ENCODE results near the gene TSPAN17. TPM values are rescaled to one million over a fixed set of nuclear protein-coding genes. Genes with fewer than 3 reads are reported as not detected.

The TSPAN17 gene
- total RNA-seq, 2 experiments from 2014 or later: 36.6 to 37.9 TPM

DNA sequence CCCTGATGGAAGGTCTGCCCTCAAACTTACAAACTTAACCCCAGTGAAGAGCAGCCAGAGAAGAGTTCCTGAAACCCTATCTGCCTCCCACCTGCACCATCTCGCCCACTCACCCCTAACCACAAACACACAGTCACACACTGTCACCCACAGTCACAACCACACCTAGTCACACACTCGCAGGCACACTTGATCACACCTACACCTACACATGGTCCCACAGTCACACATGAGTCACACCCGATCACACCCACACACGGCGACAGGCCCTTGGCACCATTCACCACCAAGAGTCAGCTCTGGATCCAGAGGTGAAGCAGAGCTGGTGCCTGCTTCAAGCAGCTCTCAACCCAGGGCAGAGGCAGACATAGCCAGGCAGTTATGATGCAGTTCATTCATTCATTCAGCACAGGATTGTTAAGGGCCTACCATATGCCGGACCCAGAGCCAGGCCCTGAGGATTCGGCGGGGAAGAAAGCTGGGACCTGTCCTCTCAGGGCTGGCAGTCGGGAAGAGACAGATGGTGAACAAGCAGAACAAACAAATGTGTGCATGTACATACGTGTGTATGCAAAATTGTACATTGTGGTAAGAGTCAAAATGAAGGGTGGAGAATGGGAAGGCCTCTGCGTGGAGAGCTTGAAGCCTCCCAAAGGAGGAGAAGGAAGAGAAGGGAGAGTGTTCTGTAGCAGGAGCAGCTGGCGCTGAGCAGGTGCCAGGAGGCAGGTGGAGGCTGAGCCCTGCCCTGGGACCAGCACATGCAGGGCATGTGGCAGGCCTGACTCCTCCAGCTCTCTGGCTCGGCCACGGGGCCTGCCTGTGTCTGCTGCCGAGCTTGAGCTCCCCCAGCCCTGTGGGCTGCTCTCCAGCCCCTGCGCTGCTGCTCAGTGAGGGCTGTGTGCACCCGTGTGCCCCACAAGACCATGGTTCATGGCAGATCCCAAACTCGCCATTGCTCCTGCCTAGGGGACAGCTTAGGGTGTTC is 6.4 kb downstream of the TSPAN17 start:
- CTCF ChIA-PET: interaction anchor here (0.5 to 1.9 kb wide), 3 partner anchors 23 to 54 kb away, joined by 3 to 4 read pairs (median 3); partner anchors contain the start of genes EIF4E1B and SNCB
- POLR2A ChIA-PET: no interaction called here

- ChIA-PET POLR2A (no interaction called here), CTCF (no interaction called here)
Measured at GRCh38 chr5:176654856-176655255, 7.6 kb downstream of the TSPAN17 start.

GRCh38 chr5:176656467-176656990 is 9.2 kb downstream of the TSPAN17 start:
- ChIA-PET POLR2A (no interaction called here), CTCF (no interaction called here)

DNA sequence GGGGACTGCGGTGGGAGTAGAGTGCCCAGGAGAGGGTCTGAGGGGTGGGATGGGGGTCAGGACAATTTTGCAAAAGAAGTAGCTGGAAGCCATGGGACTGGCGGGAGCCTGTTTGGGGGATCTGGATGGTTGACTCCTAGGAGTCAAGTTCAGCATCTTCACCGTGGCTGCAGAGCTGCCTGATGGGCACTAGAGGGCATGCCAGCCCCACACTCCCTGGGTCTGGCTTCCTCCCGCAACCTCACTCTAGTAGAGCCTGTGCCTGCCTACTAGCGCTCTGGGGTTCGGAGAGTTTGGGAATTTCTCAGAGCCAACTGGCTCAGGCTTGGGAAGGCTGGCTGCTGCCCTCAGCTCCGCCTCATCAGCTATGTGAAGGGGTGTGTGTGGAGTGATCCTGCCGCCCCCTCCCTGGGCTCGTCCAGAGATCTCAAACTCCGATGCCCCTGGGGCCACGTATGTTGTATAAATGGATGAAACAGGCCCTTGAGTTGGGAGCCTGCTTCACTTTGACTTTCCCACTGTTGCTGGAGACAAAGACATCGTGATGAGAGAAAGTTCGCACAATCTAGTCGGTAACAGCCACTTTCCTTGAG is 10.8 kb downstream of the TSPAN17 start:
- ChIA-PET POLR2A (interaction anchor here (0.9 kb wide), 1 partner anchor 11 kb away, joined by 3 read pairs; the partner anchor contains the start of gene TSPAN17), CTCF (interaction anchor here (0.5 to 2.6 kb wide), 17 partner anchors 10 to 370 kb away, joined by 3 to 5 read pairs (median 3); partner anchors contain the start of genes EIF4E1B and SNCB)

DNA sequence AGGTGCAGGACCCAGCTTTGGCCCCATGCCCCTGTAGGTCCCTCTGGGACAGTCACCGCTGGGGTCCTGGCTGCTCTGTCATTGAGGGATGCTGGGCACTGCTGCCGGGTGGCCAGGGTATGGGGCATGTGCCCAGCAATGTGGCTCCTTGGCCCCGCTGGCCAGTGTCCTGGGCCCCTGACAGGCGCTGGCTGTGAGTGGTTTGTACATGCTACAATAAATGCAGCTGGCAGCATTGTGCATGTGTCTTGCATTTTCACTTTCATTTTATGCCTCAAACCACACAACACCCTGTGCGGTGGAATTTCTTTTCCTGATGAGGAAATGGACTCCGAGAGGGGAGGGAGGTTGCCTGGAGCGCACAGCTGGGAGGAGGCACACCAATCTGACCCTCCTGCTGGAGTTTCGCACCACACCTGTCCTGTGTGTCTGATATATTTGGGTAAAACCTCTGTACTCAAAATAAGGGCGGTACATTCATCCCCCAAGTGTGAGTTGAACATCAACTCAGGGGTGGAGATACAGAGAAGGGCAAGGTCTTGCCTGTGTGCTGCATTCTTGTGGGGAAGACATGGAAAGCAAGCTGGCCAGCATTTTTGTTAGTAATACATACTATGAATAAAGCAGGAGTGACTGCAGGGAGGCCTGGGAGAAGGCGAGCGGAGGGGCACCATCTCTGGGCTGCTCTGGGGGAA is 11.7 kb downstream of the TSPAN17 start:
- POLR2A ChIA-PET: interaction anchor here (0.9 kb wide), 1 partner anchor 12 kb away, joined by 3 read pairs; the partner anchor contains the start of gene TSPAN17

GRCh38 chr5:176659512-176659839 is 12.2 kb downstream of the TSPAN17 start:
- CTCF ChIA-PET: interaction anchor here (0.7 to 2.6 kb wide), 4 partner anchors 12 to 412 kb away, joined by 3 to 27 read pairs (median 4); partner anchors contain the start of genes EIF4E1B, SNCB and TSPAN17

More for the DNA sequence above, 11.7 kb downstream of the TSPAN17 start:
- CTCF ChIA-PET: interaction anchor here (0.5 to 2.6 kb wide), 12 partner anchors 11 to 413 kb away, joined by 3 to 27 read pairs (median 4); partner anchors contain the start of genes EIF4E1B, SNCB and TSPAN17

DNA sequence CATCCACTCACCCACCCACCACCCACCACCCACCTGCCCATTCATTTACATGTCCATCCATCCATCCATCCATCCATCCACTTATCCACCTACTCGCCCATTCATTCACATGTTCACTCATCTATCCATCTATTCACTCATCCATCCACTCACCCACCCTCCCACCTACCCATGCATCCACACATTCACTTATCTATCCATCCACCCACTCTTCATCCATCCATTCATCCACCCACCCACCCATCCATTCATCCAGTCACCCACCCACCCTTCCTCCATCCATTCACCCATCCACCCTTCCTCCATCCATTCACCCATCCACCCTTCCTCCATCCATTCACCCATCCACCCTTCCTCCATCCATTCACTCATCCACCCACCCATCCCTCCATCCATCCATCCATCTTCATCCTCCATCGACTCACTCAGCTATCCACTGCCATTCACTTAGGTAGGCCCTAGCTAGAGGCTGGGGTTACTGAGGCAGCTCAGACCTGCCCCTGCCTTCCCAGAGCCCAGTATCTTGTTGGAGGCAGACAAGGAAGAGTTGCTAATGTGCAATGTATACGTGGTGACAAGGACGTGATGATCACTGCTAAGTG is 12.7 kb downstream of the TSPAN17 start:
- ChIA-PET CTCF (interaction anchor here (0.7 to 2.6 kb wide), 23 partner anchors 9 to 454 kb away, joined by 3 to 27 read pairs (median 4); partner anchors contain the start of genes EIF4E1B, SNCB and TSPAN17), POLR2A (interaction anchor here (0.5 to 1.3 kb wide), 4 partner anchors 10 to 367 kb away, joined by 3 to 9 read pairs (median 3); partner anchors contain the start of gene TSPAN17)

More at GRCh38 chr5:176659512-176659839, 12.2 kb downstream of the TSPAN17 start:
- POLR2A ChIA-PET: no interaction called here

GRCh38 chr5:176660530-176660859 is 13.2 kb downstream of the TSPAN17 start:
- ChIA-PET POLR2A (interaction anchor here (0.5 to 1.3 kb wide), 4 partner anchors 10 to 367 kb away, joined by 3 to 9 read pairs (median 3); partner anchors contain the start of gene TSPAN17), CTCF (interaction anchor here (0.7 to 2.4 kb wide), 24 partner anchors 9 to 453 kb away, joined by 3 to 27 read pairs (median 4); partner anchors contain the start of gene TSPAN17)

- ChIA-PET CTCF (interaction anchor here (0.5 to 2.4 kb wide), 28 partner anchors 9 to 453 kb away, joined by 3 to 27 read pairs (median 4); partner anchors contain the start of gene TSPAN17), POLR2A (interaction anchor here (0.5 to 1.3 kb wide), 3 partner anchors 11 to 366 kb away, joined by 3 read pairs; partner anchors contain the start of gene TSPAN17)
Measured at GRCh38 chr5:176660860-176661641, 13.8 kb downstream of the TSPAN17 start.

GRCh38 chr5:176661676-176662075 is 14.4 kb downstream of the TSPAN17 start:
- ChIA-PET POLR2A (interaction anchor here (1.3 kb wide), 1 partner anchor 14 kb away, joined by 3 read pairs; the partner anchor contains the start of gene TSPAN17), CTCF (interaction anchor here (0.8 to 1.9 kb wide), 7 partner anchors 11 to 299 kb away, joined by 3 to 12 read pairs (median 3); no protein-coding TSS in a partner anchor)

GRCh38 chr5:176662371-176663333 is 15.4 kb downstream of the TSPAN17 start:
- POLR2A ChIA-PET: no interaction called here
- CTCF ChIA-PET: no interaction called here

- POLR2A ChIA-PET: no interaction called here
- CTCF ChIA-PET: no interaction called here
Measured at GRCh38 chr5:176663566-176663965, 16.3 kb downstream of the TSPAN17 start.

DNA sequence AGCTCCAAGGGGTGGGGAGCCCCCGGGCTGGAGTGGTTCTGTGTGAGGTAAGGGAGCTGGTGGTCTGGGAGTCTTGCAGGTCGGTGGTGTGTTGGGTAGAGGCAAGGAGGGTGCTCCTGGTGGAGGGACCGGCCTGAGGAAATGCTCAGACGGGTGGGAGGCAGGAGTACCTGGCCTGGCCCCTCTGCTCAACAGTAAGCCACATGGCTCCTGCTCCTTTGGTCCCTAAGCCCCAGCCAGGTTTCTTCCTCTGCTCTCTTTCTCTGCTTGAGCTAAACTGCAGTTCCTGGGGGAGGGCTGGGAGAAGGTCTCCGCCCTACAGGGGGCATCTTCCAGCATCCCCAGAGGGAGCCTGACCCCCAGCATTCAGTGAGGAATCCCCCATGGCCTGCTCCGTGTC is 17.2 kb downstream of the TSPAN17 start:
- CTCF ChIA-PET: interaction anchor here (1.1 kb wide), 1 partner anchor 156 kb away, joined by 3 read pairs; no protein-coding TSS in a partner anchor
- POLR2A ChIA-PET: no interaction called here

DNA sequence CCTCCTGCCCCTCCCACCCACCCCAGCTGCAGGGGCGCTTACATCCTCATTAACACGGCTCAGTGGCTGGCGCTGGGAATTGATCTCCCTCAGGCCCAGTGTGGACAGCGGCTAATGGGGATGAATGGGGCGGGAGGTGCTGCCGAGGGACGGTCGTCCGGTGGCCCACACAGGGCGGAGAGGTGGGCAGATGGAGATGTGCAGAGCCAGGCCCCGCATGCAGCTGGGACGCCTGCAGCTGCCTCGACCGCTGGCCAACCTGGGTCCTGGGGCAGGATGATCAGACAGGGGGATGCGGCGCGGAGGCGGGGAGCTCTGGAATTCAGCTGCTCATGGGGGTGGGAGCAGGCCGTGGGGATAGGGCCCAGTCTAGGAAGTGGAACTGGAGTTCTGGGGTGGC is 17.6 kb downstream of the TSPAN17 start:
- CTCF ChIA-PET: interaction anchor here (1.1 kb wide), 1 partner anchor 156 kb away, joined by 3 read pairs; no protein-coding TSS in a partner anchor
- POLR2A ChIA-PET: no interaction called here

GRCh38 chr5:176665517-176665916 is 18.2 kb downstream of the TSPAN17 start:
- CTCF ChIA-PET: interaction anchor here (1.1 kb wide), 1 partner anchor 155 kb away, joined by 3 read pairs; no protein-coding TSS in a partner anchor
- POLR2A ChIA-PET: no interaction called here

GRCh38 chr5:176667637-176668036 is 20.4 kb downstream of the TSPAN17 start:
- POLR2A ChIA-PET: no interaction called here

More at GRCh38 chr5:176667637-176668036, 20.4 kb downstream of the TSPAN17 start:
- CTCF ChIA-PET: interaction anchor here (1.7 kb wide), 1 partner anchor 10 kb away, joined by 4 read pairs; no protein-coding TSS in a partner anchor
